Stimulated activated CD8-positive, alpha-beta memory T cell treated with anti-CD3 and anti-CD28 coated beads, Interleukin-4, amount 100 ng/mL, for 4 hours (primary cell): ENCODE measurements around the gene DQX1.

ENCODE experiments used
- DNase-seq, 2 donors: peaks; one replicate each; pipeline ENCODE4 v3.0.0-alpha.2; 2020; ENCODE audit warnings: low read depth in 2 of 2, low spot score in 1 of 2

The DQX1 gene

GRCh38 chr2:74512744-74513604 is 13.1 kb downstream of the DQX1 start:
- DNase-seq: no peak

- DNase-seq: no peak
Measured at GRCh38 chr2:74511104-74511989, 14.7 kb downstream of the DQX1 start.

- DNase-seq: no peak
Measured at GRCh38 chr2:74510272-74510671, 15.8 kb downstream of the DQX1 start.

GRCh38 chr2:74507926-74508520 is 18.0 kb downstream of the DQX1 start:
- no peak for DNase-seq

- peak; percentile 98 to 99 for DNase-seq
Measured at GRCh38 chr2:74507145-74507925, 18.7 kb downstream of the DQX1 start, which contains the start of gene PCGF1. Gene PCGF1 (minus strand): TSS chr2:74507695. CDS start chr2:74507668, 27 bp downstream.

- no peak for DNase-seq
Measured at GRCh38 chr2:74505448-74506246, 20.4 kb downstream of the DQX1 start.

GRCh38 chr2:74504591-74504990 is 21.4 kb downstream of the DQX1 start:
- DNase-seq: no peak

- DNase-seq: no peak
Measured at GRCh38 chr2:74503506-74504475, 22.2 kb downstream of the DQX1 start.

GRCh38 chr2:74502720-74503505 is 23.1 kb downstream of the DQX1 start:
- peak in 1 of 2 donors; percentile 35 for DNase-seq

- DNase-seq: no peak
Measured at GRCh38 chr2:74502147-74502719, 23.8 kb downstream of the DQX1 start.

- no peak for DNase-seq
Measured at GRCh38 chr2:74501335-74502071, 24.5 kb downstream of the DQX1 start.

- DNase-seq: no peak
Measured at GRCh38 chr2:74500578-74500946, 25.5 kb downstream of the DQX1 start.

GRCh38 chr2:74499940-74500577 is 26.0 kb downstream of the DQX1 start:
- DNase-seq: no peak

GRCh38 chr2:74499267-74499939 is 26.6 kb downstream of the DQX1 start, which contains the start of gene LBX2:
Gene LBX2 (minus strand): TSS chr2:74499603. CDS start chr2:74499537, 66 bp downstream.
- DNase-seq: no peak

- DNase-seq: no peak
Measured at GRCh38 chr2:74498500-74499266, 27.3 kb downstream of the DQX1 start.
